22Rv1 (cell line): Measurements from ENCODE around the gene ADAMTS9.

Experiments used
- ZFX ChIP-seq: fragments of 450-650 bp; IDR thresholded peaks from 2 replicates; pipeline ENCODE4 v1.6.1; 2017; ENCODE audit warnings: antibody characterized with exemption, borderline replicate concordance
- TF ChIP-seq, protein P1 (sequence below): fragments of 450-650 bp; IDR thresholded peaks from 2 replicates; pipeline ENCODE4 v1.5.1; 2017; ENCODE audit warnings: mild to moderate bottlenecking

DNA sequence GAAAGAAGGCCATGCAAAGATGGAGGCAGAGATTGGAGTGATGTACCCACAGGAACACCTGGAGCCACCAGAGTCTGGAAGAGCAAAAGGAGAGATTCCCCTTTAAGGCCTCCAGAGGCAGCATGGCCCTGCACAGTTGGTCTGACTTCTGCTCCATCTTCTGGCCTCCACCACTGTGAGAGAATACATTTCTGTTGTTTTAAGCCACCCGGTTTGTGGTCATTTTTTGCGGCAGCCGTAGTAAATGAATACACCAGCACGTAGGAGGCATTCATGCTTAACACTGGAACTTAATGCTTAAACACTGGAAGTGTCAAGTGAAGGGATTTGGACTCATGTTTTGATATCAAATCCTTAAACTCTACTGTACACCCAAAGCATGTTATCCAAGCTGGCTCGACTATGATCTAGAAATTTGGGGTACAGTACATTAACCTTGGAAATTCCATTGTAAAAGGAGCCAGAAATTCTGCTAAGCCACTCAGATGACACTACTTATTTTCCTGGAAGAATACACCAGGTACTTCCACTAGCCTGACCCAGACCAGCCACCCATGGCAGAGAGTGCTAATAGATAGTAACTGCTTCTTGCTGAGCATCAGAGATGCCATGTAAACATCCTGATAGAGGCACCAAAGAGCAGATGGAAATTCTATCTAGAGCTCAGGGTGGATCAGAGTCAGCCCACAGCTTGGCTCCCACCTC is 190.9 kb downstream of the ADAMTS9 start:
- TF ChIP-seq, protein P1, sequence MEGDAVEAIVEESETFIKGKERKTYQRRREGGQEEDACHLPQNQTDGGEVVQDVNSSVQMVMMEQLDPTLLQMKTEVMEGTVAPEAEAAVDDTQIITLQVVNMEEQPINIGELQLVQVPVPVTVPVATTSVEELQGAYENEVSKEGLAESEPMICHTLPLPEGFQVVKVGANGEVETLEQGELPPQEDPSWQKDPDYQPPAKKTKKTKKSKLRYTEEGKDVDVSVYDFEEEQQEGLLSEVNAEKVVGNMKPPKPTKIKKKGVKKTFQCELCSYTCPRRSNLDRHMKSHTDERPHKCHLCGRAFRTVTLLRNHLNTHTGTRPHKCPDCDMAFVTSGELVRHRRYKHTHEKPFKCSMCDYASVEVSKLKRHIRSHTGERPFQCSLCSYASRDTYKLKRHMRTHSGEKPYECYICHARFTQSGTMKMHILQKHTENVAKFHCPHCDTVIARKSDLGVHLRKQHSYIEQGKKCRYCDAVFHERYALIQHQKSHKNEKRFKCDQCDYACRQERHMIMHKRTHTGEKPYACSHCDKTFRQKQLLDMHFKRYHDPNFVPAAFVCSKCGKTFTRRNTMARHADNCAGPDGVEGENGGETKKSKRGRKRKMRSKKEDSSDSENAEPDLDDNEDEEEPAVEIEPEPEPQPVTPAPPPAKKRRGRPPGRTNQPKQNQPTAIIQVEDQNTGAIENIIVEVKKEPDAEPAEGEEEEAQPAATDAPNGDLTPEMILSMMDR, result no peak
- TF ChIP-seq ZFX, result no peak
